IMR-90 (cell line): ENCODE results near the gene MCM5. TPM values are rescaled to one million over a fixed set of nuclear protein-coding genes. Genes with fewer than 3 reads are reported as not detected.

Source experiments
- ATAC-seq: fragments of 200-7000 bp; cut with Tn5 transposase; 2 replicates; pipeline ENCODE4 v1.9.1; 2020; ENCODE audit warnings: low read depth, mild to moderate bottlenecking, moderate library complexity
- BruUV-seq: library from RNA; stranded (reverse); fragments of 400-500 nt; replicated peaks from 2 replicates; lab custom pipeline; 2021; lab: Mats Ljungman, UMichigan
- CTCF ChIA-PET: fragments of 300-600 bp; formaldehyde crosslinking; extraction: SDS; loops from one replicate; lab custom pipeline; 2021; ENCODE audit warnings: antibody characterized with exemption; lab: Yijun Ruan, JAX
- POLR2A ChIA-PET: fragments of 300-600 bp; sonication (Branson Sonifier 250); formaldehyde crosslinking; loops from one replicate; lab custom pipeline; 2022; ENCODE audit warnings: antibody characterized with exemption; ENCODE audit not compliant: unreplicated experiment; lab: Charles Lee
- DNase-seq: peaks from one replicate; pipeline ENCODE4 v3.0.0; 2013
- H2AFZ ChIP-seq: replicated peaks from 2 replicates; pipeline ENCODE3; 2013; ENCODE audit warnings: low read length, mild to moderate bottlenecking; ENCODE audit not compliant: poor library complexity
- H2AK5ac ChIP-seq: 2 replicates; pipeline ENCODE4 v1.6.1; 2013; ENCODE audit warnings: low read depth, low read length, inconsistent platforms
- H2AK9ac ChIP-seq: replicated peaks from 2 replicates; pipeline ENCODE3; 2013; ENCODE audit warnings: mild to moderate bottlenecking, low read depth, low read length, moderate library complexity; ENCODE audit not compliant: poor library complexity
- H2BK120ac ChIP-seq: 2 replicates; pipeline ENCODE4 v1.6.1; 2013; ENCODE audit warnings: low read depth, low read length, inconsistent platforms
- H2BK15ac ChIP-seq: 3 replicates; pipeline ENCODE4 v1.6.1; 2013; ENCODE audit warnings: low read depth, low read length, inconsistent platforms
- H2BK20ac ChIP-seq: 2 replicates; pipeline ENCODE4 v1.6.1; 2013; ENCODE audit warnings: low read depth, mild to moderate bottlenecking, inconsistent platforms, low read length, moderate library complexity
- H2BK5ac ChIP-seq: 2 replicates; pipeline ENCODE4 v1.6.1; 2013; ENCODE audit warnings: mild to moderate bottlenecking, low read depth, low read length, inconsistent platforms; ENCODE audit not compliant: poor library complexity, severe bottlenecking
- H3K14ac ChIP-seq: replicated peaks from 2 replicates; pipeline ENCODE4 v1.6.1; 2013; ENCODE audit warnings: low read depth, low read length, inconsistent platforms
- H3K18ac ChIP-seq: 2 replicates; pipeline ENCODE4 v1.6.1; 2013; ENCODE audit warnings: low read depth, low read length, control low read depth
- H3K23ac ChIP-seq: 2 replicates; pipeline ENCODE4 v1.6.1; 2013; ENCODE audit warnings: low read depth, low read length, inconsistent platforms
- H3K27ac ChIP-seq: 2 replicates; pipeline ENCODE4 v1.5.1; 2013; ENCODE audit warnings: mild to moderate bottlenecking, control low read depth, low read length; ENCODE audit not compliant: insufficient read depth
- H3K27me3 ChIP-seq: 2 replicates; pipeline ENCODE4 v1.6.1; 2013; ENCODE audit warnings: low read length; ENCODE audit not compliant: control insufficient read depth, insufficient read depth
- H3K36me3 ChIP-seq: 2 replicates; pipeline ENCODE4 v1.6.1; 2013; ENCODE audit warnings: low read length, mixed read lengths; ENCODE audit not compliant: control insufficient read depth, insufficient read depth
- H3K4ac ChIP-seq: 2 replicates; pipeline ENCODE4 v1.6.1; 2013; ENCODE audit warnings: low read depth, low read length, inconsistent platforms
- H3K4me1 ChIP-seq: 2 replicates; pipeline ENCODE4 v1.6.1; 2013; ENCODE audit warnings: low read length, mixed read lengths; ENCODE audit not compliant: control insufficient read depth, insufficient read depth
- H3K4me2 ChIP-seq: 2 replicates; pipeline ENCODE4 v1.6.1; 2013; ENCODE audit warnings: low read depth, mild to moderate bottlenecking, control low read depth, low read length, moderate library complexity
- H3K4me3 ChIP-seq: 2 replicates; pipeline ENCODE4 v1.5.1; 2013; ENCODE audit warnings: low read depth, mild to moderate bottlenecking, control low read depth, low read length, moderate library complexity; ENCODE audit not compliant: insufficient read depth
- H3K56ac ChIP-seq: 2 replicates; pipeline ENCODE4 v1.6.1; 2013; ENCODE audit warnings: low read length, inconsistent platforms; ENCODE audit not compliant: insufficient read depth; ENCODE audit errors: extremely low read depth
- H3K79me1 ChIP-seq, 2 experiments: 2 replicates each; pipeline ENCODE4 v1.6.1; 2013; ENCODE audit warnings: low read length in 2 of 2, inconsistent platforms in 1 of 2, low read depth in 1 of 2
- H3K9ac ChIP-seq: 2 replicates; pipeline ENCODE4 v1.6.1; 2013; ENCODE audit warnings: low read depth, low read length, control low read depth
- H3K9me1 ChIP-seq: 2 replicates; pipeline ENCODE4 v1.6.1; 2013; ENCODE audit warnings: low read length, inconsistent platforms; ENCODE audit not compliant: insufficient read depth
- H3K9me3 ChIP-seq: 2 replicates; pipeline ENCODE4 v1.6.1; 2013; ENCODE audit warnings: low read length; ENCODE audit not compliant: control insufficient read depth, insufficient read depth
- H4K20me1 ChIP-seq: 2 replicates; pipeline ENCODE4 v1.6.1; 2013; ENCODE audit warnings: low read length, inconsistent platforms; ENCODE audit not compliant: insufficient read depth
- H4K5ac ChIP-seq: 2 replicates; pipeline ENCODE4 v1.6.1; 2013; ENCODE audit warnings: mild to moderate bottlenecking, low read depth, low read length, control low read depth
- H4K8ac ChIP-seq, 2 experiments: 2 replicates each; pipeline ENCODE4 v1.6.1; 2013; ENCODE audit warnings: low read depth in 2 of 2, low read length in 2 of 2, control low read depth in 1 of 2, inconsistent platforms in 1 of 2
- H4K91ac ChIP-seq: 2 replicates; pipeline ENCODE4 v1.6.1; 2013; ENCODE audit warnings: low read depth, low read length, inconsistent platforms; ENCODE audit not compliant: insufficient read depth
- BHLHE40 ChIP-seq: fragments of 150-350 bp; IDR thresholded peaks from 2 replicates; pipeline ENCODE4 v1.6.1; 2016; ENCODE audit warnings: mild to moderate bottlenecking, low read depth, low read length
- CEBPB ChIP-seq: IDR thresholded peaks from 2 replicates; pipeline ENCODE4 v1.6.1; 2012; ENCODE audit warnings: low read depth, low read length, improper control_type of control experiment
- CHD1 ChIP-seq: IDR thresholded peaks from 2 replicates; pipeline ENCODE4 v1.6.1; 2012; ENCODE audit warnings: low read depth, low read length, improper control_type of control experiment
- CTCF ChIP-seq: conservative IDR thresholded peaks from 2 replicates; pipeline ENCODE4 v1.5.1; 2012; ENCODE audit warnings: mild to moderate bottlenecking, low read depth, low read length, improper control_type of control experiment
- FOS ChIP-seq: fragments of 150-350 bp; IDR thresholded peaks from 2 replicates; pipeline ENCODE4 v1.6.1; 2016; ENCODE audit warnings: low read depth, low read length
- MAFK ChIP-seq: IDR thresholded peaks from 2 replicates; pipeline ENCODE4 v1.6.1; 2012; ENCODE audit warnings: low read depth, low read length, improper control_type of control experiment
- MAZ ChIP-seq: IDR thresholded peaks from 2 replicates; pipeline ENCODE4 v1.6.1; 2012; ENCODE audit warnings: low read depth, mild to moderate bottlenecking, low read length, improper control_type of control experiment, moderate library complexity, borderline replicate concordance
- MXI1 ChIP-seq: IDR thresholded peaks from 2 replicates; pipeline ENCODE4 v1.6.1; 2012; ENCODE audit warnings: low read depth, mild to moderate bottlenecking, low read length, moderate library complexity, borderline replicate concordance
- NFE2L2 ChIP-seq: fragments of 150-350 bp; IDR thresholded peaks from 2 replicates; pipeline ENCODE4 v1.6.1; 2016; ENCODE audit warnings: low read depth, mild to moderate bottlenecking, low read length
- POLR2A ChIP-seq: IDR thresholded peaks from 2 replicates; pipeline ENCODE4 v1.6.1; 2012; ENCODE audit warnings: mild to moderate bottlenecking, low read depth, low read length
- RAD21 ChIP-seq: IDR thresholded peaks from 2 replicates; pipeline ENCODE4 v1.6.1; 2012; ENCODE audit warnings: low read length, improper control_type of control experiment
- RCOR1 ChIP-seq: IDR thresholded peaks from 2 replicates; pipeline ENCODE4 v1.6.1; 2012; ENCODE audit warnings: mild to moderate bottlenecking, low read length, improper control_type of control experiment; ENCODE audit not compliant: insufficient replicate concordance
- RFX5 ChIP-seq: IDR thresholded peaks from 2 replicates; pipeline ENCODE4 v1.8.0; 2012; ENCODE audit warnings: low read depth, mild to moderate bottlenecking, low read length, moderate library complexity
- SMC3 ChIP-seq: fragments of 150-350 bp; IDR thresholded peaks from 2 replicates; pipeline ENCODE4 v1.6.1; 2016; ENCODE audit warnings: low read depth, mild to moderate bottlenecking, antibody characterized with exemption, low read length, moderate library complexity
- USF2 ChIP-seq: fragments of 150-350 bp; IDR thresholded peaks from 2 replicates; pipeline ENCODE4 v1.6.1; 2017; ENCODE audit warnings: mild to moderate bottlenecking, antibody characterized with exemption, low read length, low read depth
- WGBS, 2 experiments: methylation state at CpG; one replicate each; pipeline versions ENCODE4 v1.1.5 to v1.1.7; 2013; ENCODE audit warnings: missing lambda C conversion rate in 2 of 2; ENCODE audit not compliant: insufficient read length in 1 of 2; ENCODE audit errors: extremely low coverage in 2 of 2; 5-methylcytosine and 5-hydroxymethylcytosine counted together
- dilution Hi-C: fragments of 300-500 bp; cut with HindIII; formaldehyde crosslinking; loops from one replicate; pipeline ENCODE4 v1.14.3; 2018; ENCODE audit warnings: low sequenced_read_pairs; ENCODE audit not compliant: unreplicated experiment
- in situ Hi-C: fragments of 300-500 bp; cut with MboI; formaldehyde crosslinking; loops from 3 replicates; pipeline ENCODE4 v1.14.3; 2019; ENCODE audit warnings: low sequenced_read_pairs, inconsistent platforms, mixed read lengths
- intact Hi-C: fragments of 100-400 bp; cut with micrococcal nuclease; formaldehyde crosslinking; loops from 2 replicates; pipeline ENCODE4 v1.10.0; 2022
- polyA plus RNA-seq, 3 experiments: library from polyadenylated mRNA; depleted of rRNA; stranded (reverse); fragments of >200 nt; gene quantifications; 2 replicates each; pipeline ENCODE4 v1.2.3, GENCODE V29; 2012; ENCODE audit warnings: low replicate concordance in 1 of 3
- total RNA-seq: library from RNA; depleted of rRNA; stranded (reverse); fragments of >200 nt; gene quantifications from 2 replicates; pipeline ENCODE4 v1.2.3, GENCODE V29; 2012
- TF ChIP-seq, protein P1 (sequence below): fragments of 150-350 bp; IDR thresholded peaks from 2 replicates; pipeline ENCODE4 v1.6.1; 2016; ENCODE audit warnings: low read depth, mild to moderate bottlenecking, low read length, moderate library complexity, borderline replicate concordance

Gene MCM5
- total and polyA plus RNA-seq, 2 of the 4 experiments (the other 2 are of a cell fraction): 43.0 to 58.6 TPM

- Histone ChIP-seq H3K9me3 (no peaks in the 10 kb centered on the region), H3K27me3 (no peaks in the 10 kb centered on the region), H2AFZ (no peak overlapping the region), H4K8ac (no peak overlapping the region), H3K4me2 (no peak overlapping the region; the same call in 1 of the 2 replicates), H3K27ac (no peak overlapping the region), H3K4ac (no peak overlapping the region), H2BK15ac (no peak overlapping the region), H3K4me1 (peaks cover 18% of the 10 kb centered on the region), H3K56ac (no peak overlapping the region), H3K4me3 (no peak overlapping the region), H3K9ac (no peak overlapping the region), H3K14ac (no peak overlapping the region), H2BK5ac (no peak overlapping the region), H3K79me1 (peaks cover 22 to 59% of the 10 kb centered on the region in 2 experiments), H4K91ac (no peak overlapping the region), H2BK120ac (no peak overlapping the region), H2BK20ac (no peak overlapping the region), H4K20me1 (peaks cover 16% of the 10 kb centered on the region; the same call in 1 of the 2 replicates), H3K9me1 (peaks cover 11% of the 10 kb centered on the region; the same call in 1 of the 2 replicates), H3K36me3 (peaks cover 47% of the 10 kb centered on the region), H4K5ac (no peak overlapping the region), H3K23ac (no peak overlapping the region), H2AK9ac (no peak overlapping the region), H2AK5ac (no peak overlapping the region; the same call in 1 of the 2 replicates), H3K18ac (no peak overlapping the region)
- in situ Hi-C loops (no loop called here), intact Hi-C loops (no loop called here), dilution Hi-C loops (no loop called here)
- no peak for TF ChIP-seq SMC3
- no peak for TF ChIP-seq FOS
- no peak for TF ChIP-seq POLR2A
- no peak for TF ChIP-seq CEBPB
- TF ChIP-seq CTCF: no peak
- no peak for TF ChIP-seq MAFK
- TF ChIP-seq CHD1: no peak
- TF ChIP-seq, protein P1, sequence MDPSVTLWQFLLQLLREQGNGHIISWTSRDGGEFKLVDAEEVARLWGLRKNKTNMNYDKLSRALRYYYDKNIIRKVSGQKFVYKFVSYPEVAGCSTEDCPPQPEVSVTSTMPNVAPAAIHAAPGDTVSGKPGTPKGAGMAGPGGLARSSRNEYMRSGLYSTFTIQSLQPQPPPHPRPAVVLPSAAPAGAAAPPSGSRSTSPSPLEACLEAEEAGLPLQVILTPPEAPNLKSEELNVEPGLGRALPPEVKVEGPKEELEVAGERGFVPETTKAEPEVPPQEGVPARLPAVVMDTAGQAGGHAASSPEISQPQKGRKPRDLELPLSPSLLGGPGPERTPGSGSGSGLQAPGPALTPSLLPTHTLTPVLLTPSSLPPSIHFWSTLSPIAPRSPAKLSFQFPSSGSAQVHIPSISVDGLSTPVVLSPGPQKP: no peak
- TF ChIP-seq RCOR1: no peak
- no peak for TF ChIP-seq BHLHE40
- no peak for TF ChIP-seq MAZ
- TF ChIP-seq RAD21: no peak
- TF ChIP-seq RFX5: no peak
- no peak for TF ChIP-seq NFE2L2
- no peak for TF ChIP-seq USF2
- no peak for TF ChIP-seq MXI1
- BruUV-seq: no TSS peak
- ChIA-PET POLR2A (no interaction called here), CTCF (no interaction called here)
- 67% methylated on average over 1 of the region's 4 CpGs; no CpG with 5 or more reads in 1 of the 2 experiments for WGBS, 2 experiments
- ATAC-seq: no peak
- no peak for DNase-seq
These were observed 15.4 kb upstream of the MCM5 start for GRCh38 chr22:35384527-35384926.
